Psoas muscle (tissue), 8 donors: ENCODE measurements around the gene AHNAK. TPM values are rescaled to one million over a fixed set of nuclear protein-coding genes. Genes with fewer than 3 reads are reported as not detected.
A peak's percentile ranks its signal among the peaks of the same experiment; 100 is the strongest.

Experiments used
- ATAC-seq, 4 donors: fragments of 200-7000 bp; cut with Tn5 transposase; one replicate each; pipeline ENCODE4 v1.9.1; 2020; ENCODE audit warnings: moderate library complexity in 3 of 4, mild to moderate bottlenecking in 2 of 4
- DNase-seq, 2 donors: peaks; one replicate each; pipeline ENCODE4 v3.0.0-alpha.2; 2020
- H3K27ac ChIP-seq: fragments of 200-600 bp; one replicate; pipeline ENCODE4 v1.8.0; 2022
- H3K27me3 ChIP-seq, 3 donors: fragments of 200-600 bp in 1 of 3; one replicate each; pipeline versions ENCODE4 v1.6.1 to v1.8.0; 2013 to 2022; ENCODE audit warnings: low read length in 2 of 3, mild to moderate bottlenecking in 2 of 3, moderate library complexity in 1 of 3; ENCODE audit not compliant: insufficient read depth in 3 of 3
- H3K36me3 ChIP-seq, 2 donors: fragments of 200-600 bp in 1 of 2; one replicate each; pipeline versions ENCODE4 v1.6.1 to v1.8.0; 2013 to 2022; ENCODE audit warnings: low read depth in 1 of 2, mild to moderate bottlenecking in 1 of 2, moderate library complexity in 1 of 2; ENCODE audit not compliant: insufficient read depth in 1 of 2
- H3K4me1 ChIP-seq: fragments of 200-600 bp; one replicate; pipeline ENCODE4 v1.8.0; 2022
- H3K4me3 ChIP-seq: fragments of 200-600 bp; one replicate; pipeline ENCODE4 v1.8.0; 2022; ENCODE audit warnings: mild to moderate bottlenecking
- H3K9me3 ChIP-seq: fragments of 200-600 bp; one replicate; pipeline ENCODE4 v1.8.0; 2022
- CTCF ChIP-seq: fragments of 200-600 bp; IDR thresholded peaks from one replicate; pipeline ENCODE4 v1.8.0; 2022; ENCODE audit warnings: antibody characterized with exemption
- WGBS, 3 donors: extraction: QIAGEN DNeasy Blood & Tissue Kit; methylation state at CpG; one replicate each; pipeline versions ENCODE4 v1.1.6 to v1.1.7; 2013; 5-methylcytosine and 5-hydroxymethylcytosine counted together
- intact Hi-C, 2 donors: fragments of 100-400 bp; cut with DNase I; formaldehyde crosslinking; loops; one replicate each; pipeline versions ENCODE4 v1.11.0 to v1.14.2; 2022
- polyA plus RNA-seq, 3 donors: library from polyadenylated mRNA; stranded (reverse); fragments of 200-250 nt; gene quantifications; one replicate each; pipeline ENCODE4 v1.2.3, GENCODE V29; 2013
- total RNA-seq, 4 donors: library from RNA; stranded (reverse); fragmentation: NEBNext Ultra II Directional in 2 of 4; extraction: Animal tissue kit (Norgen Biotek cat#: 25700) in 2 of 4; gene quantifications; one replicate each; pipeline versions ENCODE4 v1.2.1 to v1.2.4, GENCODE V29; 2021 to 2023
- donor health status: healthy with polysubstance abuse.
- donor health status: DM: no; HTN: no; CAD: no; lungs with moderate emphysema.
- donor health status: Bipolar disorder and iron deficiency.
- donor health status: healthy.
- donor health status: DM: yes; HTN: yes; CAD: no.
- donor health status: DM: no; HTN: no; CAD: no.
- donor health status: DM: no; HTN: no; CAD: no.
- donor health status: DM: yes; HTN: yes; CAD: no.

AHNAK gene
- total and polyA plus RNA-seq, 7 donors = 93.5 to 679 (median 376) TPM

- ATAC-seq = peak; percentile 57 to 64 (median 58)
- WGBS, 3 donors = 2% methylated on average over 30 of the region's 30 CpGs
- H3K4me1 ChIP-seq = peaks cover 66% of the 10 kb centered on the region
- peak; percentile 100 for TF ChIP-seq CTCF
- no peaks in the 10 kb centered on the region for H3K9me3 ChIP-seq
- no peaks in the 10 kb centered on the region for H3K27me3 ChIP-seq
- peak overlapping the region; percentile 91 for H3K4me3 ChIP-seq
- intact Hi-C loops = loop anchor here (2.0 to 5.0 kb wide), 6 partner anchors 34 to 146 kb away; no protein-coding TSS in a partner anchor
- H3K36me3 ChIP-seq = peaks cover 0 to 2% of the 10 kb centered on the region in 2 donors
- H3K27ac ChIP-seq = peak overlapping the region; percentile 99
- DNase-seq = peak; percentile 84 to 94
Measured at GRCh38 chr11:62542750-62543567, 3.6 kb downstream of the AHNAK start.

- intact Hi-C loops = loop anchor here (2.0 to 5.0 kb wide), 6 partner anchors 33 to 145 kb away; no protein-coding TSS in a partner anchor
- H3K27me3 ChIP-seq = no peaks in the 10 kb centered on the region
- H3K36me3 ChIP-seq = peaks cover 0 to 2% of the 10 kb centered on the region in 2 donors
- H3K4me3 ChIP-seq = peak overlapping the region; percentile 91
- H3K9me3 ChIP-seq = no peaks in the 10 kb centered on the region
- DNase-seq (no peak), ATAC-seq (no peak)
- TF ChIP-seq CTCF = no peak
- H3K4me1 ChIP-seq = peaks cover 73% of the 10 kb centered on the region
- H3K27ac ChIP-seq = peak overlapping the region; percentile 99
- 24 to 45% (median 37%) methylated on average over 6 of the region's 6 CpGs for WGBS, 3 donors
Measured at GRCh38 chr11:62542111-62542745, 4.4 kb downstream of the AHNAK start.

- intact Hi-C loops = loop anchor here (5.0 kb wide), 3 partner anchors 39 to 144 kb away; no protein-coding TSS in a partner anchor
- Histone ChIP-seq H3K4me3 (peak overlapping the region; percentile 91), H3K27ac (peak overlapping the region; percentile 99), H3K4me1 (peaks cover 78% of the 10 kb centered on the region), H3K9me3 (no peaks in the 10 kb centered on the region), H3K27me3 (no peaks in the 10 kb centered on the region), H3K36me3 (peaks cover 2 to 6% of the 10 kb centered on the region in 2 donors)
- DNase-seq = peak; percentile 48 to 71
- no peak for TF ChIP-seq CTCF
- WGBS, 3 donors = 13 to 26% (median 14%) methylated on average over 16 of the region's 16 CpGs
- ATAC-seq = no peak
Measured at GRCh38 chr11:62540804-62541701, 5.6 kb downstream of the AHNAK start.

- Histone ChIP-seq H3K27ac (peak overlapping the region; percentile 99), H3K9me3 (no peaks in the 10 kb centered on the region), H3K4me1 (peaks cover 74% of the 10 kb centered on the region), H3K27me3 (no peaks in the 10 kb centered on the region), H3K4me3 (peak overlapping the region; percentile 91), H3K36me3 (peaks cover 9 to 22% of the 10 kb centered on the region in 2 donors)
- TF ChIP-seq CTCF = no peak
- intact Hi-C loops = no loop called here
- peak; percentile 88 to 90 for DNase-seq
- ATAC-seq = peak; percentile 23 to 49 (median 45)
- WGBS, 3 donors = 3 to 8% (median 4%) methylated on average over 12 to 13 of the region's 13 CpGs
Measured at GRCh38 chr11:62539238-62539925, 7.2 kb downstream of the AHNAK start.
